SK-N-SH treated with all-trans-retinoic acid at 6 μM for 48 hours (cell line): ENCODE data around the gene GUCY2F.

Experiments used
- ARNTL ChIP-seq: fragments of 450-650 bp; formaldehyde crosslinking; IDR thresholded peaks from 2 replicates; pipeline ENCODE4 v1.5.0; 2020; ENCODE audit warnings: low read depth, mild to moderate bottlenecking, moderate library complexity, borderline replicate concordance
- CREB5 ChIP-seq: fragments of 250-450 bp; sonication (Bioruptor Pico); IDR thresholded peaks from 2 replicates; pipeline ENCODE4 v1.5.1; 2020; ENCODE audit warnings: low read depth, mild to moderate bottlenecking, moderate library complexity
- CSDC2 ChIP-seq: fragments of 250-450 bp; sonication (Bioruptor Pico); IDR thresholded peaks from 2 replicates; pipeline ENCODE4 v1.5.0; 2020; ENCODE audit warnings: mild to moderate bottlenecking, moderate library complexity
- ESRRG ChIP-seq: fragments of 250-450 bp; sonication (Bioruptor Pico); IDR thresholded peaks from 2 replicates; pipeline ENCODE4 v1.6.1; 2021; ENCODE audit warnings: mild to moderate bottlenecking
- GLIS3 ChIP-seq: fragments of 250-450 bp; sonication (Bioruptor Pico); IDR thresholded peaks from 2 replicates; pipeline ENCODE4 v1.5.0; 2020; ENCODE audit warnings: mild to moderate bottlenecking, moderate library complexity
- TCF4 ChIP-seq: fragments of 250-450 bp; sonication (Bioruptor Pico); IDR thresholded peaks from 2 replicates; pipeline ENCODE4 v1.8.0; 2021; ENCODE audit warnings: mild to moderate bottlenecking, moderate library complexity, borderline replicate concordance
- ZC3H10 ChIP-seq: fragments of 250-450 bp; sonication (Bioruptor Pico); IDR thresholded peaks from 2 replicates; pipeline ENCODE4 v1.5.1; 2021; ENCODE audit warnings: mild to moderate bottlenecking, moderate library complexity
- ZNF565 ChIP-seq: fragments of 450-650 bp; formaldehyde crosslinking; conservative IDR thresholded peaks from 2 replicates; pipeline ENCODE4 v1.5.0; 2020; ENCODE audit warnings: low read depth, mild to moderate bottlenecking, moderate library complexity

GRCh38 chrX:109498434-109498833 lies 16.5 kb upstream of the GUCY2F start:
- no peak for TF ChIP-seq ZNF565 (CRISPR knock-in tag)
- no peak for TF ChIP-seq TCF4 (CRISPR knock-in tag)
- TF ChIP-seq ARNTL (CRISPR knock-in tag) = no peak
- no peak for TF ChIP-seq CSDC2
- no peak for TF ChIP-seq ESRRG (CRISPR knock-in tag)
- TF ChIP-seq GLIS3 (CRISPR knock-in tag) = no peak
- TF ChIP-seq CREB5 = no peak
- TF ChIP-seq ZC3H10 (CRISPR knock-in tag) = no peak
